Mucosa of descending colon (tissue), 3 donors: ENCODE results near the gene MAP2. TPM values are rescaled to one million over a fixed set of nuclear protein-coding genes. Genes with fewer than 3 reads are reported as not detected.

Experiments
- ATAC-seq: fragments of 200-7000 bp; cut with Tn5 transposase; one replicate; pipeline ENCODE4 v1.9.1; 2020; ENCODE audit warnings: mild to moderate bottlenecking, moderate library complexity
- DNase-seq, 3 donors: peaks; one replicate each; pipeline ENCODE4 v3.0.0-alpha.2; 2020
- H3K36me3 ChIP-seq: fragments of 200-600 bp; one replicate; pipeline ENCODE4 v1.8.0; 2021; ENCODE audit warnings: low read depth, mild to moderate bottlenecking
- H3K4me1 ChIP-seq: fragments of 200-600 bp; one replicate; pipeline ENCODE4 v1.8.0; 2021; ENCODE audit warnings: low read depth, mild to moderate bottlenecking
- H3K4me3 ChIP-seq: fragments of 200-600 bp; one replicate; pipeline ENCODE4 v1.8.0; 2021; ENCODE audit warnings: mild to moderate bottlenecking
- H3K9me3 ChIP-seq: fragments of 200-600 bp; one replicate; pipeline ENCODE4 v1.8.0; 2021; ENCODE audit warnings: mild to moderate bottlenecking
- intact Hi-C, 2 donors: fragments of 100-400 bp; cut with DNase I in 1 of 2; cut with micrococcal nuclease in 1 of 2; formaldehyde crosslinking; loops; one replicate each; pipeline versions ENCODE4 v1.11.0 to v1.11.1; 2022; cut with DNase I, micrococcal nuclease
- total RNA-seq, 3 donors: library from RNA; stranded (reverse); fragmentation: NEBNext Ultra II Directional in 2 of 3; extraction: Animal tissue kit (Norgen Biotek cat#: 25700) in 2 of 3; gene quantifications; one replicate each; pipeline versions ENCODE4 v1.2.1 to v1.2.4, GENCODE V29; 2021 to 2023
- TF ChIP-seq, protein P1 (sequence below): fragments of 200-600 bp; IDR thresholded peaks from one replicate; pipeline ENCODE4 v1.8.0; 2022; ENCODE audit warnings: antibody characterized with exemption, mild to moderate bottlenecking
- donor health status: DM: no; HTN: no; CAD: no; lungs with moderate emphysema.
- donor health status: DM: no; HTN: no; CAD: no.
- donor health status: DM: no; HTN: yes; CAD: no.

MAP2 gene
- total RNA-seq, 3 donors from 2014 or later: 2.3 to 8.4 (median 2.5) TPM

DNA sequence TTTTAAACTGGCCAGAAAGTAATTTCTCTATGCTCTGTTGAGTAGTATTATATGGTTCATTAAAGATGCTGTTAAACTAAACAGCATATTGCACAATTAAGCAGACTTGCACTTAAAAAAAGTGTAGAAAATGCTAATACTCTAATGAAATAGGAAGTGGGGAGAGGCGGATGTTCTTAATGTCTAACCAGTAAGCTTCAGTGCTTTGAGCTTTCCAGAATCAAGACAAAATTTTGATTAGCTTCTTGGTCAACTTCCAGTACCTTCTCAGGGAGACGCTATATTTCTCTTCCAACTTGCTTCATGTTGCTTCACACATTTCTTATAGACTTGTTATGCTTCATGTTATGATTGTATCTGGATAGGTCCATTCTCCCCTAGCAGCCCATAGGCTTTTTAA, 89.1 kb downstream of the MAP2 start:
- ATAC-seq (no peak), DNase-seq (no peak)
- Histone ChIP-seq H3K4me3 (no peak overlapping the region), H3K36me3 (no peaks in the 10 kb centered on the region), H3K4me1 (no peaks in the 10 kb centered on the region), H3K9me3 (no peaks in the 10 kb centered on the region)
- TF ChIP-seq, protein P1, sequence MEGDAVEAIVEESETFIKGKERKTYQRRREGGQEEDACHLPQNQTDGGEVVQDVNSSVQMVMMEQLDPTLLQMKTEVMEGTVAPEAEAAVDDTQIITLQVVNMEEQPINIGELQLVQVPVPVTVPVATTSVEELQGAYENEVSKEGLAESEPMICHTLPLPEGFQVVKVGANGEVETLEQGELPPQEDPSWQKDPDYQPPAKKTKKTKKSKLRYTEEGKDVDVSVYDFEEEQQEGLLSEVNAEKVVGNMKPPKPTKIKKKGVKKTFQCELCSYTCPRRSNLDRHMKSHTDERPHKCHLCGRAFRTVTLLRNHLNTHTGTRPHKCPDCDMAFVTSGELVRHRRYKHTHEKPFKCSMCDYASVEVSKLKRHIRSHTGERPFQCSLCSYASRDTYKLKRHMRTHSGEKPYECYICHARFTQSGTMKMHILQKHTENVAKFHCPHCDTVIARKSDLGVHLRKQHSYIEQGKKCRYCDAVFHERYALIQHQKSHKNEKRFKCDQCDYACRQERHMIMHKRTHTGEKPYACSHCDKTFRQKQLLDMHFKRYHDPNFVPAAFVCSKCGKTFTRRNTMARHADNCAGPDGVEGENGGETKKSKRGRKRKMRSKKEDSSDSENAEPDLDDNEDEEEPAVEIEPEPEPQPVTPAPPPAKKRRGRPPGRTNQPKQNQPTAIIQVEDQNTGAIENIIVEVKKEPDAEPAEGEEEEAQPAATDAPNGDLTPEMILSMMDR: no peak
- intact Hi-C loops: no loop called here

DNA sequence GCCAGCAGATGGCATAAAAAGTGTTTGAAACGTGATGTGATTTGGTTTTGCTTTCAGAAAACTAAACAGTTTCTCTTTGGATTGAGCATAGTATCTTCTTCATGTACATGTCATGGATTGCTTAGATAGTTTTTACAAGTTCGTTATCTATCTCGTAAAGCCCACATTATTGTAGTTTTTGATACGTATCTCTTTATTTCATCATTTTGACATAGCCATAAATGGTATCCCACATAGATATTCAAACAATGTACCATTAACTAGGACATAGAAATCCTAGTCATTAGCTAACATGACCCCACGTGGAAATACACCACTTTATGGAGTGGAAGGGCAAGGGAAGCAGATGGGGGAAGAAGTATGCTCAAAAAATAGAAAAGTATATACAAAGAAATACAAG, 93.6 kb downstream of the MAP2 start:
- DNase-seq (no peak), ATAC-seq (no peak)
- Histone ChIP-seq H3K9me3 (no peaks in the 10 kb centered on the region), H3K36me3 (no peaks in the 10 kb centered on the region), H3K4me3 (no peak overlapping the region), H3K4me1 (no peaks in the 10 kb centered on the region)
- TF ChIP-seq, protein P1: no peak
- intact Hi-C loops: no loop called here

DNA sequence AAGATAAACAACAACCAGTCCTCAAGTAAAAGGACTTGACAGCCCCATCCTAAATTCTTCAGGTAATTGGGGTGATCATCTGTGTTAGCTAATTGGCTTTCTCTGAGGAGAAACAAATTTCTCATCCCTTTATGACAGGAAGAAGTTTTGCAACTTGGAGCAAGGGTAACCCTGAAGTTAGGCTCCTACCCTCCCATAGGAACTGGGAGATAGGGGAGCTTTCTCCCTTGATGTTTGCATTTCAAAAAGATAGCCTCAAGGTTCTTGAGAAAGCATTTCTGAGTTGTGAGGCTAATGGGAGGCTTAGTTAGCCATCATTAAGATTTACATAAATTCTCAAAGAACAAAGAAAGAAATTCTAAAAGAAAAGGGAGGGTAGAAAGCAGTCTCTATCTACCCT, 95.4 kb downstream of the MAP2 start:
- intact Hi-C loops: no loop called here
- DNase-seq (no peak), ATAC-seq (no peak)
- no peaks in the 10 kb centered on the region for H3K9me3 ChIP-seq
- H3K4me3 ChIP-seq: no peak overlapping the region
- TF ChIP-seq, protein P1: no peak
- H3K36me3 ChIP-seq: no peaks in the 10 kb centered on the region
- no peaks in the 10 kb centered on the region for H3K4me1 ChIP-seq

DNA sequence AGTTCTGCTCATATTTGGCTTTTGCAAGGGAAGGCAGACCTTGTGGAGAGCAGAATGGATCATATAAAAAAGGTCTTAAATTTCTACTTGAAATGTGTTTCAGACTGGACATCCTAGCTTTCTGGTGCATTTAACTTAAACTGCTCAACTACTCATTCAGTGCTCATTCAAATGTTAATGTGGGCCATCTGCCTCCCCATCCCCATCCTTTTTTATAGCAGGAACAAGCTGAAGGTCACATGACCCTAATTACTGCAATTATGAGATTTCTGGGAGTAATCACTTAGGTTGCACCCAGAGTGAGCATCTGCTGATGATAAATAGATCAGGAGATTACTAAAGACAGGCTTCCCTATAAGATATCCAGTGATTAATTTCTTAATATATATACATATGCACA, 96.1 kb downstream of the MAP2 start:
- no peaks in the 10 kb centered on the region for H3K9me3 ChIP-seq
- intact Hi-C loops: no loop called here

DNA sequence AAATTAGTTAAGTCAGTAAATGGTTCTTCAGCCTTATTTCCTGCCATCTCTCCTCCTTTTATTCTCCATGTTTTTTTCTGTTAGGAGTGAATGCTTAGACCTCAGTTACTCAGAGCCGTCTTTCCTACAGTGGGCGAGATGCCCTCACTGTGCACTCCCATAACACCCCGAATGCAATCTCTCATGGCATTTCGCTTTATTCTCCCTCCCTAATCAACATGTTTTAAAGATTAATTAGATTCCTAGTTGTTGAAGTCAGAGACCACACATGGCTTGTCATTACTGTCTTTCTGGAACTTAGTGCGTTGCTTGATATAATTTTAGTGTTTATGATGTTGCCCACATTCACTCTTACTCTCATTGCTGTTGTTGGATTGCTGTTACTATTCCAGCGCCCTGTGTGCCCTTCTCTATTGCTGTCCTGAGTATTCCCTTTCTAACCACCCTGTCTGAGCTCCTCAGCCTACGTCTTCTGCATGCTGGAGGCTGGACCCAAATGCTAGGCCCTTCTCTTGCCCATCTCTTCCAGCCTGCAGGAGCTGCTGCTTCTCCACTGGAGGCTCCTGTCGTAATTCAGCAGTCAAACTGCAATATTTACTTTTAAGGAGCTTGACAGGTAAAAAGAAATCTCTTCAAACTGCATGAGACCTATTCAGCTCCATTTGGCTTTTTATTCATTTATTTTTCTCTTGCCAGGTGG, 99.3 kb downstream of the MAP2 start:
- no peaks in the 10 kb centered on the region for H3K4me1 ChIP-seq
- DNase-seq (no peak), ATAC-seq (no peak)
- H3K9me3 ChIP-seq: no peaks in the 10 kb centered on the region
- H3K4me3 ChIP-seq: no peak overlapping the region
- intact Hi-C loops: no loop called here
- TF ChIP-seq, protein P1: no peak
- H3K36me3 ChIP-seq: no peaks in the 10 kb centered on the region

More for the DNA sequence above, 96.1 kb downstream of the MAP2 start:
- no peak for ATAC-seq
- Histone ChIP-seq H3K4me1 (no peaks in the 10 kb centered on the region), H3K4me3 (no peak overlapping the region), H3K36me3 (no peaks in the 10 kb centered on the region)
- TF ChIP-seq, protein P1: no peak
- no peak for DNase-seq

DNA sequence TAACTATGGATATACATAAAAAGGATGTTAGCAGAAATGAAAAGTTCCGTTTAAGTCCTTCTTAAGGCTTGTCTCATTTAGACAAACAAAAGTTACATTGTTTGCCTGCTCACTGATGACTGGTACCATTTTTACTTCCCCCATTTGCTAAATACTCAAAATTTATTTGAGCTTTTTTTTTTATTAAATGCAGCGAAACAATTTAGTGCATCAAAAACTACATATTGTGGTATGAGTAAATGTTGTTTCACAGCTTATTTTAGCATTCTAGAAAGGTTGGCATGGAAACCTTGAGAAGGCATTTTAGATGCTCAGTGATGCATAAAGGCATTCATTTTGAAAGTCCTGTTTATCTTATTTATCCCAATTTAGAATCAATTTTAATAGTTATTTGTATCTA, 100.0 kb downstream of the MAP2 start:
- DNase-seq (no peak), ATAC-seq (no peak)
- H3K36me3 ChIP-seq: no peaks in the 10 kb centered on the region
- no peaks in the 10 kb centered on the region for H3K4me1 ChIP-seq
- H3K4me3 ChIP-seq: no peak overlapping the region
- H3K9me3 ChIP-seq: no peaks in the 10 kb centered on the region
- intact Hi-C loops: no loop called here
- TF ChIP-seq, protein P1: no peak
